ENCODE data around the gene HIP1R. TPM values are rescaled to one million over a fixed set of nuclear protein-coding genes. Genes with fewer than 3 reads are reported as not detected.

Gene HIP1R
- polyA plus RNA-seq, 3 donors: 0.09 to 0.60 TPM; not detected in 1

DNA sequence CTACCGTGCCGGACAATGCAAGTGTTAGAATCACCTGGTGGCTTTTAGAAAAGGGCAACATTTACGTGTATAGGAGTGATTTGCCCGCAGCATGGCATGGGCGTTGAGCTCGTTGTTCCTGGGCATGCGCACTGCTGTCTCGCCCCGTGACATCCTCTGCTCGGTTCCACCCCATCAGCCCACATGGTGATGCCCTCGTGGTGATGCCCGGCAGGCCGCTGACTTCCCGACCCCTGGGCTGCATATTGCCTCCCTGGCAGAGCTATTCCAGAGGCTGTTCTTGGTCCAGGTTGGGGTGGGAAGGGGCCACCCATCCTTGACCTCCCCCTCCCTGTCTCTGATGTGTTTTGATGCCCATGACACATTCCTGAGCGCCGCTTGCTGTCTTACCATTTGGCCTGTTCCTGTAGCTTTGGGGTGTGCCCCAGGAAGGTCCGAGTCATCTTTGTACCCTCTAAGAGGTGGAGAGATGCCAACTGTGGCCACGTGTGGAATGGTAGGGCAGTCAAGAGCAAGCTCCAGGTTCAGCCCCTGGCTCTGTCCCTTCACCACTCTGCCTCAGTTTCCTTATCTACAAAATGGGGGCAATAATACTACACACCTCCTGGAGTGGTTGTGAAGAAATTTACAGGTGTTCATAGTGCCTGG is 4.8 kb downstream of the HIP1R start:
- H2AFZ ChIP-seq (ENCODE audit: insufficient read depth, low read depth, low read length, poor library complexity, severe bottlenecking): no peak overlapping the region
- DNase-seq: no peak
- intact Hi-C loops (cut with micrococcal nuclease): no loop called here
- TF ChIP-seq CTCF (IDR thresholded peaks at IDR 0.05): no peak
- H4K20me1 ChIP-seq (ENCODE audit: insufficient read depth, low read length): no peaks in the 10 kb centered on the region
- peaks cover 16% of the 10 kb centered on the region for H3K4me1 Mint-ChIP-seq
- no peak overlapping the region for H3K4me3 ChIP-seq (replicated peaks in 1 of 3; ENCODE audit: low read depth in 2 of 3, low read length in 3 of 3)
- H3K4me3 Mint-ChIP-seq: no peak overlapping the region
- WGBS (ENCODE audit: insufficient coverage): 94% methylated on average over 8 of the region's 18 CpGs
- no peaks in the 10 kb centered on the region for H3K79me2 ChIP-seq (ENCODE audit: insufficient read depth, low read length)
- H3K9me3 Mint-ChIP-seq: peaks cover 0 to 11% (median 3%) of the 10 kb centered on the region in 7 donors
- peaks cover 25 to 30% of the 10 kb centered on the region in 2 donors for H3K27me3 ChIP-seq (ENCODE audit: control insufficient read depth in 2 of 2, insufficient read depth in 2 of 2, low read length in 2 of 2)
- no peak overlapping the region for H3K9ac ChIP-seq (ENCODE audit: insufficient read depth, low read length, poor library complexity, severe bottlenecking)
- peaks cover 10 to 14% of the 10 kb centered on the region in 2 donors for H3K4me1 ChIP-seq (ENCODE audit: control insufficient read depth in 1 of 2, insufficient read depth in 2 of 2, low read length in 2 of 2)
- no peak overlapping the region for H3K27ac ChIP-seq (ENCODE audit: low read depth in 1 of 2, low read length in 2 of 2)
- no peak overlapping the region for H3K4me2 ChIP-seq (replicated peaks; ENCODE audit: extremely low read depth, low read length, poor library complexity, severe bottlenecking)
- peaks cover 31 to 51% (median 32%) of the 10 kb centered on the region in 3 donors for H3K27me3 Mint-ChIP-seq (ENCODE audit: low read depth in 3 of 3)
- no peaks in the 10 kb centered on the region for H3K9me3 ChIP-seq (replicated peaks in 1 of 2; ENCODE audit: control insufficient read depth in 1 of 2, insufficient read depth in 1 of 2, low read length in 2 of 2)
- no peaks in the 10 kb centered on the region for H3K36me3 ChIP-seq (replicated peaks in 1 of 2; ENCODE audit: control insufficient read depth in 1 of 2, insufficient read depth in 2 of 2, low read length in 2 of 2)
- peak overlapping the region in 1 of 7 donors; percentile 11 for H3K27ac Mint-ChIP-seq
- H3K36me3 Mint-ChIP-seq: peaks cover 4 to 6% of the 10 kb centered on the region in 2 donors

GRCh38 chr12:122840580-122841513 is 5.6 kb downstream of the HIP1R start:
- Histone ChIP-seq H3K4me1 (ENCODE audit: control insufficient read depth in 1 of 2, insufficient read depth in 2 of 2, low read length in 2 of 2) (peaks cover 10 to 13% of the 10 kb centered on the region in 2 donors), H3K27ac (ENCODE audit: low read depth in 1 of 2, low read length in 2 of 2) (no peak overlapping the region), H3K4me3 (replicated peaks in 1 of 3; ENCODE audit: low read depth in 2 of 3, low read length in 3 of 3) (no peak overlapping the region), H3K4me2 (replicated peaks; ENCODE audit: extremely low read depth, low read length, poor library complexity, severe bottlenecking) (no peak overlapping the region), H3K79me2 (ENCODE audit: insufficient read depth, low read length) (no peaks in the 10 kb centered on the region), H4K20me1 (ENCODE audit: insufficient read depth, low read length) (no peaks in the 10 kb centered on the region), H3K27me3 (ENCODE audit: control insufficient read depth in 2 of 2, insufficient read depth in 2 of 2, low read length in 2 of 2) (peaks cover 25 to 30% of the 10 kb centered on the region in 2 donors), H2AFZ (ENCODE audit: insufficient read depth, low read depth, low read length, poor library complexity, severe bottlenecking) (no peak overlapping the region), H3K9me3 (replicated peaks in 1 of 2; ENCODE audit: control insufficient read depth in 1 of 2, insufficient read depth in 1 of 2, low read length in 2 of 2) (no peaks in the 10 kb centered on the region), H3K36me3 (replicated peaks in 1 of 2; ENCODE audit: control insufficient read depth in 1 of 2, insufficient read depth in 2 of 2, low read length in 2 of 2) (no peaks in the 10 kb centered on the region), H3K9ac (ENCODE audit: insufficient read depth, low read length, poor library complexity, severe bottlenecking) (no peak overlapping the region)
- no peak overlapping the region for H3K27ac Mint-ChIP-seq
- H3K36me3 Mint-ChIP-seq: peaks cover 4 to 6% of the 10 kb centered on the region in 2 donors
- H3K4me3 Mint-ChIP-seq: no peak overlapping the region
- DNase-seq: no peak
- peaks cover 0 to 11% (median 3%) of the 10 kb centered on the region in 7 donors for H3K9me3 Mint-ChIP-seq
- TF ChIP-seq CTCF (IDR thresholded peaks at IDR 0.05): no peak
- peaks cover 16% of the 10 kb centered on the region for H3K4me1 Mint-ChIP-seq
- H3K27me3 Mint-ChIP-seq (ENCODE audit: low read depth in 3 of 3): peaks cover 31 to 47% (median 31%) of the 10 kb centered on the region in 3 donors
- WGBS (ENCODE audit: insufficient coverage): 91% methylated on average over 24 of the region's 26 CpGs
- intact Hi-C loops (cut with micrococcal nuclease): no loop called here

Data from CD14-positive monocyte (primary cell).